CD1c-positive myeloid dendritic cell (primary cell): Measurements from ENCODE around the gene SNX25.
"Not testable (repeated sequence)": the region's sequence is repeated elsewhere in the genome, so short reads cannot be mapped to it uniquely, and the experiment has no call there.

Experiments
- DNase-seq: peaks from one replicate; pipeline ENCODE4 v3.0.0-alpha.2; 2016; ENCODE audit errors: extremely low spot score

The SNX25 gene

DNA sequence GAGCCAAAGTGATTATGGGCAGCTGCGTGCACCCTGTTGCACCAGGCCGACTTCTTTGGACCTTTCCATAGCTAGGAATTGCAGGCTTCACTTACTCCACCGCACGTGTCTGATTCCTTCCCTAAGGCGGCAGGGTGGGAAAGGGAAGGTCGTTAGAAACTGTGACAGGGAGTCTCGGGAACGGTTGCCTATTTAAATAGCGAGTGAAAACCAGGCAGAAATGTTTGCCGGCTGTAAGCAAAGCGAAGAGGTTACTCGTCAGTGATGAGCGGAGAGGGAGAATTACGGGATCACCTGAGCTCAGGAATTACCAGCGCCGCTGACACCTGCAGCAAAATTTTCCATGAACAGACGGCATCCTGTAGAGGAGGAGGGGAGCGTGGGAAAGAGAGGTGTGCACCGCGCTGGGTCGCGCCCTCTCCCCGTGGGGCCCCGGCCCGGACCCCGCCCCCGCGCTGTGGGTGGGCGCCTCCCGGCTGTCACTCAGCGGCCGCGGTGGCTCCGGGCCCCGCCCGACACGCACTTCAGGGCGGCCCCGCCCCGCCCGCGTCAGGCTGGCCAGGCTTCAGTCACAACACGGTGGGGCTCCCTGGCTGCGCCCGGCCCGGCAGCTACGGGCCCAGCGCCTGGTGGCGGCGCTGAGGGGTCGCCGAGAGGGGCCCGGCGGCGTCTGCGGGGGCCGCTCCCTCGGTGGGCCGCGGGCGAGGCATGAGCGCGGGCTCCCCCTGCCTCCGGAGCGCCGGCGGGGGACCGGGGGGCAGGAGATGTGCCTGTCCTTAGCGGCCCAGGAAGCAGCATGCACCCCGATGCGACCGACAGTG is at the start of gene SNX25:
TSS of gene SNX25 (plus strand) at position 568 of the 821 bp plus-strand sequence. CDS start at position 797, 229 bp downstream.
- DNase-seq = peak; percentile 80

- DNase-seq = peak; percentile 18
Measured at GRCh38 chr4:185165605-185166063, 43.8 kb upstream of the SNX25 start.

DNA sequence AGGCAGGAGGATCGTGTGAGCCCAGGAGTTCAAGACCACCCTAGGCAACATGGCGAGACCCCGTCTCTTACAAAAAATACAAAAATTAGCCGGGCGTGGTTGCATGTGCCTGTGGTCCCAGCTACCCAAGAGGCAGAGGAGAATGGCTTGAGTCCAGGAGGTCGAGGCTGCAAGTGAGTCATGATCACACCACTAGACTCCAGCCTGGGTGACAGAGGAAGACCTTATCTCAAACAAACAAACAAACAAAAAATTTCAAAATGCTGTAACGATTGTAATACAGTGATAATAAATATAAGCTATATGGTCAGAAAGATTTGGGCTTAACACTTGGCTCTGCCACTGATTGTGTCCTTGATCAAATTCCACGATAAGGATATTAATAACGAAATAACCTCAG is 42.2 kb upstream of the SNX25 start:
- DNase-seq = no peak

GRCh38 chr4:185171373-185172071 is 37.9 kb upstream of the SNX25 start:
- DNase-seq = no peak

DNA sequence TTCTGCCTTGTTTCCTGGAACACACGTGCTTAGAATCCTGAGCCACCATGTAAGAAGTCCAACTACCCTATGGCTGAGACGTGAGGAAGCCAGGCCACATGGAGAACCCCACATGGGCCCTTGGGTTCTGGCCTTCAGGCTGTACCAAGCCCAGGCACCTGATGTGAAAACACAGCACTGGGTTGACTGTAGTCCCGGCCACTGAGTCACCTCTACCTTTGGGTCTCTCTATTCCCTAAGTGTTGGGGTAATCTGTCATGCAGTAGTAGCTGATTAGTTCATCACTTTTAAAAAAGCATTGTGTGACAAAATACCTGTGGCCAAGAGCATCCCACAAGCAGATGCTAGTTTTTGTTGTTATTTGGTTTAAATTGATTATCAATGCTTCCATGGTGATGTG is 29.9 kb upstream of the SNX25 start:
- no peak for DNase-seq

- DNase-seq = no peak
Measured at GRCh38 chr4:185182239-185182638, 27.2 kb upstream of the SNX25 start.

DNA sequence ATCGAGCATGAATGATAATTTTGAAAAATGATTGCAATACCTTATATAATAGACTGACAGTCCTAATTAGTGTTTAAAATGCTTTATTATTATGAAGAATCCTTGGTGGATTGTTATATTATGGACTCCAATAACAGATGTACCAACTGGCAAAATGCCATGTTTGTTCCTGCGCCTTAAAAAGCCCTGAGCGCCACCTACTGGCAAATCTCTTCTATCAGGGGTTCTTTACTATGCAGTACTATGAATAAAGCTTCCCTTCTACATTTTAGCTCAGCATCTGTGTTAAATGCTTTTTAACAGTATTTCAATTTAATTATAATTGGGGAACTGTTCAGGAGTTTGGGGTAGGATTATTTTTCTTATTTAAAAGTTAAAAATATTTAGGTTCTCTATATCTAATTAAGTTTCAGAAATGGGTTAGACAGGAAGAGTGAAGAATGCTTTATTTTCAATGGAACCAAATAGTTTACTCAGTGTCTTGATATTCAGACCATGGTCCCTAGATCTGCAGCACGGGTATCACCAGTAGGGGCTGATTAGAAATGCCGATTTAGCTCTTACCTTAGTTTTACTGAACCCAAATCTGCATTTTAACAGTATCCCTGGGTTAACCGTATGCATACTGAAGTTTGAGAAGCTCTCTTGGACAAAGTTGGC is 25.6 kb upstream of the SNX25 start:
- peak; percentile 90 for DNase-seq

GRCh38 chr4:185186769-185187168 is 22.6 kb upstream of the SNX25 start:
- DNase-seq = no peak

GRCh38 chr4:185189606-185190305 is 19.6 kb upstream of the SNX25 start:
- DNase-seq = no peak

DNA sequence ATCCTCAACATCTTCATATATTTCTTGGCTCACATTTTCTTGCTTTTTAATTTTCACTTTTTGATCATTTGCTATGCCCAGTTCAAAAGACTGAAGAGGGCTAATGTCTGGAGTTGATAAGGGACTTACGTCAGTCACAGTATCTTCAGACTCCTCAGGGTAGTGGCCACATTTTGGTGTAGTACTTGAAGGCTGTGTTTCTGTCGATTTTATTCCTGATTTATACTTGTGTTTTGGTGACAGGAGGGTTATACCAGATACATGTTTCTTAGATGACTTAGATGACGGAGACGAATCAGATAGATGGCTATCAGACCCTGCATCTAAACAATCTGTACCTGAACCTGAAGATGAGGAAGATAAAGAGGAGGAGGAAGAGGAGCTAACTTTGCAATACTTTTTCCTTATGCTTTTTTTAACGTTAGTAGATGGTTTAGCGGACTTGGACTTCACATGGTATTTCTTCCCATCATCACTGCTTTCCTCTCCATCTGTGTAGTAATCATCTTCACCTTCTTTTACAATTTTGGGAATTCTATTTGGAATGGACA is 19.0 kb upstream of the SNX25 start:
- DNase-seq = no peak

- no peak for DNase-seq
Measured at GRCh38 chr4:185192059-185192458, 17.3 kb upstream of the SNX25 start.

GRCh38 chr4:185194924-185195888 is 14.2 kb upstream of the SNX25 start:
- no peak for DNase-seq

DNA sequence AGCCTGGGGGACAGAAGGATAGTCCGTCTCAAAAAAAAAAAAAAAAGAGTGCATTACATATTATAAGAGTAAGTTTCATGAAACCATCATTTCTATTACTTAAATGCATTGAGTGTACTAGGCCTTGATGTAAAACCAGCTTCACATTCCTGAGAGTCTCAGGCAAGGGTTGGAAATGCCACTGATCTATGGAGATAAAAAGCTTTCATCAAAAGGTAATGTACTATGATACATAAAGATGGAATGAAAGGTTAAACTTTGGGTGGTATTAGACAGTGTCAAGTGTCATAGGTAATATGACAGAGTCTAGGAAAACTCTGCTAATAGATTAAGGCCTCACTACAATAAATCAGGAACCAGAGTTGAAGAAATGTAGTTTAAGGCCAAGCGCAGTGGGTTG is 13.0 kb upstream of the SNX25 start:
- no peak for DNase-seq

GRCh38 chr4:185198189-185198588 is 11.2 kb upstream of the SNX25 start:
- DNase-seq = not testable (repeated sequence)

DNA sequence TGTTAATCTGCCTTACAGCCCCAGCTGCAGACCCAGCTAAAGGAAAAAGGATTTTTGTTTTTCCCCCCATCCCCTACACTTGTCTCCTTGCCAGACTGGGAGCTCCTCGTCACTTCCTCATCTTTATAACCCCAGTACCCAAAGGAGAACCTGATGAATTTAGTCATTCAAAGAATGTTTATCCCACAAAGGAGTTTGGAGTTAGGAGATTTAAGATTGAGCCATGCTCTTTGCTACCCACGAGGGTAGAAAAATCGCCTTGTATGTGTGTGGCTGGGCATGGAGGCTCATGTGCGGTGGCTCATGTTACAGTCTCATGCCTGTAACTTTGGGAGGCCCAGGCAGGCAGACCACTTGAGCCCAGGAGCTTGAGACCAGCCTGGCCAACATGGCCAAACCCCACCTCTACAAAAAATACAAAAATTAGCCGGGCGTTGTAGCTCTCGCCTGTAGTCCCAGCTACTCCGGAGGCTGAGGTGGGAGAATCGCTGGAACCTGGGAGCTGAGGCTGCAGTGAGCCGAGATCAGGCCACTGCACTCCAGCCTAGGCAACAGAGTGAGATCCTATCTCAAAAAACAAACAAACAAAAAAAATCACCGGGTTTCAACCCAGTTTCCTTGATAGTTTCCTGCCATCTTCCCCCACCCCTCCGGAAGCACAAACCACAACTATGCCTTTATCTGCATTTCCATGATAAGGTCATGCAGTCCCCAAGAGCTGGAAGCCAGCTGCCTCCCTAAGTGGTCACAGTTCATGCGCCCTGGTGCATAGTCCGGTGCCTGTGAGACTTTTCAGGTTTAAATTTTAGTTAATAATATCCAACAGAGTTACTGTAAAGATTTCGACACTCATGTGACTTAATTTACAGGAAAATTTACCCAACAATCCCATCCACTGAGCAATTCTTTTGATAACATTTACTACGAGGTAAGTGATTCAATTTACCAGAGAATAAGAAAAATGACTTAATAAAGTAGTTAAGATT is 7.1 kb upstream of the SNX25 start:
- no peak for DNase-seq

GRCh38 chr4:185202984-185203485 is 6.4 kb upstream of the SNX25 start:
- DNase-seq = no peak

GRCh38 chr4:185203486-185204237 is 5.7 kb upstream of the SNX25 start, which contains the start of gene CFAP97:
TSS of gene CFAP97 (minus strand) at chr4:185204000. CDS start at chr4:185191196, 12,804 bp downstream.
- DNase-seq = peak; percentile 88
